GM18868 (cell line): ENCODE results near the gene STPG4.

ENCODE experiments used
- ATAC-seq: cut with Tn5 transposase; IDR thresholded peaks from one replicate; pipeline ENCODE4 v1.9.1; 2021; ENCODE audit warnings: mild to moderate bottlenecking, moderate library complexity; ENCODE audit not compliant: unreplicated experiment

The STPG4 gene

DNA sequence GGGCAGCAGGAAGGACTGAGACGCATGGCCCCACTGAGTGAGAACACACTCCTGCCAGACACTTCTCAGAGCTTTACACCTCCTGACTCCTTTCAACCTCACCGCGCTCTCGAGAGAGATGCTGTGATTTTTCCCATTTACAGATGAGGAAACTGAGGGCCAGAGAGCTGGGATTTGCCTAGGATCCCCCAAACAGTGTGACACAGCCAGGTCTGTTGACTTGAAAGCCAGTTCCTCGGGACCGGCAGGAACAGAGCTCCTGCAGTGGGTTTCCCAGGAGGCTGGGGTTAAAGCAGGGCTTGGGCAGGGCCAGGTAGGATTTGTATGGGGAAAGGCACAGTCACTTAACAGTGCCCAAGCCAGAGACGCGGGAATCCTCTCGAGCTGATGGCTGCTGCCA is 81.9 kb downstream of the STPG4 start:
- ATAC-seq, result no peak

DNA sequence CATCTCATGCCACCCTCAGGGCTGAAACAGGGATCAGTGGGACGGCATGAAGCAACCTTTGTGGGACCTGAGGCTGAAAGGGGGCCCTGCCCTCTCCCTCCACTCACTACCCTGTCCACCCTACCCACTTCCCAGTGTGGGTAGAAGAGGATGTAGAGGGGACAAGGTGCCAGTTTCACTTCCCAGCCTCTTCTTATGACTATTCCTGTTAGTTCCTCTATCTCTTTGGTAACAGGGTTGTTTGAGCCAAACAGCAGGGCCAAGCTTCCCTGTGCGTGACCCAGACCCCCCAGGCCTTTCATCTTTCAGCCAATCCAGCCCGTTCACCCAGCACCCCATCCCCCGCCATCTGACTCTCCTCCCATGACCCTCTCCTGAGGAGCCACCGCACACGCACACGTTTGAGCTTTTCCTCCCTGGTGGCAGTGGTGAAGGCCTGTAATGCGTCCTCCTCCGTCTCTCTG is 82.3 kb downstream of the STPG4 start:
- no peak for ATAC-seq

DNA sequence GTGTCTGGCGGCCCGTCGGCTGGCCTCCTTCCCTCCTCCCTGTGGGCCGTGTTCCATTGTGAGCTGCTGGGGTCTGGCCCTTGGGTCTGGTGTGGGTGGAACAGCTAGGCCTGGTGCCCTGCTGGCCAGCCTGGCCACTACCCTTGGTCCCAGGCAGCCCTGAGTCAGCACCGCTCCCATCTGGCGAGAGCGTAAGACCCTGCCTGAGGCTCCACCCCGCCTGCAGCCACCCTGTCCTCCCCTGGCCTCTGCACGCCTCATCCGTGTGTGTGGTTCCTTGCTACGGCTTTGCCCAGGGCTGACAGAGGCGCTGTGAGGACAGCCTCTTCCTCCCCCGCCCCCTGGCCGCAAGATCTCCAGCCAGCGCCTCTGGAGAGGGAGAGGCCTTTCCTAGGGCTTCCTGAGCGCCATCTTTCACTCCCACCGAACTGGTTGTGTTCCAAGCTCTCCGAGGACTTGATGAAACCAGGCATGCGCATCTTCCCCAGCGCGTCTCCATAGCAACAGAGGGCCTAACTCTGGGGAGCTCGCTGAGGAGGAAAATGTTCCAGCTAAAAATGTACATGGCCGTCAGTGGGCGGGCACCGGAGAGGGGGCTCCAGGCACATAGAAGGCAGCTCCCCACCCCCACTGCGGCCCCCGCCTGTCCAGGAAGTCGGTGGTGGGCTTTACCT is 83.0 kb downstream of the STPG4 start:
- ATAC-seq, result no peak

DNA sequence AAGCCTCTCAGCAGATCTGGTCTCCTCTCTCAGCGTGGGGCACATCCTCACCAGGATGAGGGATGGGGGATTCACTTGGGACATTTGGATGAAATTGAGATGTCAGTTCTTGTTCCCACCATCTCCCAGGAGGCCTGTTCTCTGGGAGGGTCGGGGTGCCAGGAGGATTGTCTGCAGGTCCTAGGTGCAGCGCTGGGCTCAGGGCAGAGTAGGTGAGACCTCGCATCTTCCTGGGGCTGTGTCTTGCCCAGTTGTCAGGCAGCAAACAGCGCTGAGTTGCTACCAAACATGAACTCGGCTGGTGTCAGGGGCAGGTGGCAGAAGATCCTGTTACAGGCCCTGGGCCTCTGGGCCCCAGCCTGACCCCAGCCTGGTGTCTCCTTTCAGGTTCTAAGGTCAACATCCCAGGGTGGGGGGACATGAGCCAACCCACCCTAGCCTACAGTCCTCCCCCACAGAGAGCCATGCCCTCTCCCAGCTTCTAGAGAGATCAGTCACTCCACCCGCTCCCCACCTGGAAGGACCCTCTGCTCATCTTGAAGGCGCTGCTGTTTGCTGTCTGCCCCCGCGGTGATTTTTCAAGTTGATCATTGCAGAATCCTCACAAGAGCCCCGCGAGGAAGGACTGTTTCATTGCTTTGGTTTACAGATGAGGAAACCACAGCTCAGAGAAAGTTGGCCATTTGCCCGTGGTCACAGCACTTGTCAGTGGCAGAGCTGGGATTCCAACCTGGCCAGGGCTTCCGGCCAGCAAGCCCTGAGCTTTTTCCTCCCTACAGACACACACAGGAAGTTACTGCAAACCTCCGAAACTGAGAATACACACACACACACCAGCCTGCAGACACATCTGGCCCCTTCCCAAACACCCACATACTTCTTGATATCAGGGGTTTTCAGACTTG is 83.9 kb downstream of the STPG4 start:
- peak; percentile 86 for ATAC-seq

DNA sequence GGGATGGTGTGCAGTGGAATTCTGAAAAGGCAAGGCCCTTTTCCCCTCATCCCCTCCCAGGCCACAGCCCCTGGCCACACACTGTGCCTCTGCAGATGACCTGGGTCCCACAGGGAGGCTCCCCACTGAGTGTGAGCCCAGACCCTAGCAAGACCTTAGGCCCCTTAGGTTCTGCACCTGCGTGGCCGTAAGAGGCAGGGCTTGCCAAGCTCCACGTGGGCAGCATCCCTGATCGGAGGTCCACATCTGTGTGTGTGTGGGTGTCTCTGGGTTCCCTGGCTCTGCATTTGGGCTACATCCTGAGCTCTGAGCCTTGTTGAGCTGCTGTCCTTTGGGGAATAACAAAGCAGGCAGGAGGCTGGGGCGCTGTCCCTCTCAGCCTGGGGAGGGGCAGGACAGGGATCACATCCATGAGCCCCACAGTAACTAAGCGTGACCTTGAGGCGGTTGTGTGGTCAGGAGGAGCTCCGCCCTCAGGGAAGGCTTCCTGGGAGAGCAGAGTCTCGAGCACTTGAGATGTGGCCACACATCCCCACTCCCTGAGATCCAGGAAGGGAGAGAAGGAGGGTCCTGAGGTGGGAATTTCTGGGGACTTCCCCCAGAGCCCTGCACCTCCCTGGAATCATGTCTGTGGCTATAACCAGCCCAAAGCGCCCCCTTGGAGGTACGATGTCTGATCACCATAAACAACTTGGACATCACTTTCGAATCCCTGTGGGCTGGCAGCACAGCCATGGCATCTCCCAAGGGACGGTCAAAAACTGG is 84.8 kb downstream of the STPG4 start:
- ATAC-seq, result no peak

DNA sequence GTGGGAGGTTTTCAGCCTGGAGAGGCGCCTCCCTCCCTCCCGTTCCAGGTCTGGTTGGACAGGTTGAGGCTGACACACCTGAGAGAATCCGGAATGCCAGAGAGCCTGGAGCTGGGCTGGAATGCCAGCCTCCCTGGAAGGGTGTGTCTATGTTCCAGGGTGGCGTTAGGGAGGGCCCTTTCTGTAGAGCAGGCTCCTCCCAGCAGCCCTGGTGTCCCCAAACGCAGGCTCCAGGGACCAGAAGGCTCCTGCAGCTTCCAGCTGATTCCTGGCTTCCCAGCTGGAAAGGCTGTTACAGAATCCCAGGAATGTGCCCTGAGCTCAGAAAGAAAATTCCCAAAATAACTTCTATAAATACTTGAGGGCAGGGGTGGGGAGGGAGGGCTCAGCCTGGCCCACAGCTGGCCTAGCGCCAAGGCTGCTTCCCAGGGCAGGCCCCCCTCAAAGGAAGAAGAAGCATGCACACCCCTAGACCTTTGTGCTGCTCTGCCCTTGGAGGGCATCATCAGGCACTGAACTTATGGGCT is 85.4 kb downstream of the STPG4 start:
- ATAC-seq, result no peak

DNA sequence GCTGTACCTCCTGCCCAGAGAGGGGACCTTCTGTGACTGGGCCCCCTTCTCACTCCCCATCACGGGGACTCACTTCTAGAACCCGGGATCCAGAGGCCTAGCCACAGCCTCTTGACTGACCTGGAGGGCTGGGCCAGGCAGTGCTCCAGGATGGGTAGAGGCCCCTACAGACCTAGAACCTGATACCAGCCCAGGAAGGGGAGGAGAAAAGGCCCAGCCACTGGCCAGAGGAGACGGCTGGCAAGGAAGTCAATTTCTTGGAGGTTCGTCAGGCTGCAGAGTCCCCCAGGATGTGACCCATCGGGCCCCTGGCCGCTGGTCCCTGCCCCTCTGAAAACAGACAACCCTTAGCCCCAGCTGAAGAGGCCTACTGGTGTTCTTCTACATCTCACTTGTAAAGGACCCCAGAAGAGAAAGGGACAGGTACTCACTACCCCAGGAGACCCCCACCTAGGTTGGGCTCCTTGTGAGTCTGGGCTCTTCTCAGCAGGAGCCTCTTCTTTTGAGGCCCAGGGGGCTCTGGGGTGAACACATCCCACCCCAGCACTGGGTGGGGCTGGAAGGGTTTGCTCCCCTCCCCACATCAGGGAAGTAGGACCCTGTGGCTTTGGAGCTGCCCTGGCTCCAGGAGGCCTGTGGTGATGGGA is 86.0 kb downstream of the STPG4 start:
- no peak for ATAC-seq

DNA sequence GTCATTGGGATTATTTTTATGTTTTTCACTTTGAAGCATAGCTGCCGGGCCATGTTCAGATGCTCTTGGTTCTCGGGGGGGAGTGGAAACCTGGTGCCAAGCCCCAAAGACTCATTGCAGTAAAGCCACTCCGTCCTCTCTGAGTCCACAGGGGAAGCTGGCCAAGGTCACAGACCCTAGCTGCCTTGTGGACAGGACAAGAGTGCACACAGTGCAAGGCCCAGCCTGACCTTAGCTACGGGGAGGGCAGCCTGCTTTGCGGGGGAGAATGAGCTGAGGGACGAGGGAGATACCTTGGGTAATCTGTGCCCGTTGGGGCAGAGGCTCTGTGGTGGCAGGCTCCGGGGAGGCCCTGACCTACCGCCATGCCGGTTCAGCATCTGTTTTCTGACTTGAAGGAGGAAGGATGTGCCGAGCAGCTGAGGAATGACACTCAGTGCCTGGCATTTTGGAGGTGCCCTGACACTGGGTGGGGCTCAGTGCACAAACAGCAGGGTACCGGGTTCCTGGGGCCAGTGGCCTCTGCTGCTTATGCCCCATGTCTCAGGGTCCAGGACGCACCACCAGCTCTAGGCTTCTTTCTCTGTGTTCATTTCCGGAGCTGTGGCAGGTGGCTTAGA is 87.2 kb downstream of the STPG4 start:
- no peak for ATAC-seq

DNA sequence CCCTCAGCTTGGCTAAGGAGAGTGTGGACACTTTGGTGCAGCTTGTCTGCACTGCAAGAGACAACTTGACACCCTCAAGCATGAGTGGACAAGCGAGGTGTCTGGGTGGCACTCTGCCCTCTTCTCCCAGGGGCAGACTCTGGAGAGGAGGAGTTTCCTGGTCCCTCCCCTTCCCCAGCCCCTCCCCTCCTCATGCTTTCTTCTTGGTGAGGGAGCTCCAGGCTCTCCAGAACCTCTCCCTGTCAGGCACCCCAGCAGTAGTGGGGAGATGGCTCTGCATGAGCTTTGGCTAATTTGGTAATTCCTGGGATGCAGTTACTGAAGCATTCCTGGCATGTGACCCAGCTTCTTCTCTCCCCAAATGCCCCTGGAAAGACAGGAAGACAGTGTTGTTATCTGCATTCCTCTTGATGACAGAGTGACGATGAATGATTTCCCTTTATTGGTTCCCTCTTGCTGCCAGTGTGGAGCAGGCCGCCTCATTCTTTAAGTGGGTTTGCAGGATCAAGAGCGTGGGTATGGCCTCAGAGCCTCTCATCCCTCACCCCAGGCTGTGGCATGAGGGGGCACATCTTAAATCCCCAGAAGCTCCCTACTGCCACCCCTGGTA is 89.2 kb downstream of the STPG4 start:
- ATAC-seq, result no peak

DNA sequence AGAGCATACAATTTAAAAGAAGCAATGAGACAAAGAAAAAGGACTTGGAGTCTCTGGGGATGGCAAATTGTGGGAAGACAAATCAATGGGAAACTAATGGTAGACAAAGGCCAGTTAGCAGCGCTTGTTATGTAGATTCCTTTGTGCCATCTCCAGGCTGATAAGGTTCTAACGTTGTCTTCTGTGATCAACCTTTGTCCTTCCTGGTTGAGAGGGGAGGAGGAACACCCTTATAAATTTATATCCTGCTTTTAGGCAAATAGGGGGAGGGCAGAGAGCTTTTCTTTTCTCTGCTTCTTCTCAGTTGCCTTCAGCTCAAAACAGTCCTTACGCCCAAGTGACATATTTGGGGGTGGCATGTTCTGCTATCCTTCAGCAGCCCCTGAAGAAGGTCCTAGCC is 89.8 kb downstream of the STPG4 start:
- ATAC-seq, result no peak

DNA sequence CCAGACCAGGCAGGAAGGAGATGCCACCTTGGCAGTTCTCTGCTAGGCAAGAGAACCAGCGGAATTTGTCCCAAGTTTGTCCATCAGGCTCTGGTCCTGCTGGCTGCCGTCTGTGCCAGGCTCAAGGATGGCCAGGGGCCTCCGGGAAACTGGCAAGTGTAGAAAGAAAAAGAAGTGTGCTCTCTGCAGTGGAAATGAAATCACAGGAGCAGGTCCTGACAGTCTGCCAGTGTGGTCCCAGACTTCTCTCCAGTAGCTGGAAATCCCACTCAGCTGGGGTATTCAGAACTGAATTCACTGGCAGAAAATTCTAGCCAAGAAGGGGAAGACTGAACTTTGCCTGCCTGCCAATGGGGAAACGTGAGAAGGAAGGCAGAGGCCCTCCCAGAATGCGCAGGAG is 91.0 kb downstream of the STPG4 start:
- ATAC-seq, result no peak

DNA sequence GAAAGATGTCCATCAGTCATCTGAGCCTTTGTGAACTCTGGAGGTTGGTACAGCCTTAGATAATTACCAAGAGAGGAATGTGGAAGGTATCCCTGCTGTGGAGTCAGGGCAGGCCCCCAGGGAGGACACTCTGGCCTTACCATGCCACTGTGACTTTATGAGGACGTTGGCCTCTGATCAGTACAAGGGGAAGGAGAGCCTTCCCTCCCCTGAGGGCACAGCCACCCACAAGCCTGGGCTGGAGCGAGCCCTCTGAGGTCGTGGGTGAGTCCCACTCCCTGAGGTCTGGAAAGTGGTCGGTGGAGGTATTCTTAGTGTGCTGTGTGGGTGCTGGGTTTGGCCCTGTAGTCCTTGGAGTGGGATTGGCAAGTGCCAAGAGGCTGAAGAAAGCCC is 91.6 kb downstream of the STPG4 start:
- ATAC-seq, result no peak

DNA sequence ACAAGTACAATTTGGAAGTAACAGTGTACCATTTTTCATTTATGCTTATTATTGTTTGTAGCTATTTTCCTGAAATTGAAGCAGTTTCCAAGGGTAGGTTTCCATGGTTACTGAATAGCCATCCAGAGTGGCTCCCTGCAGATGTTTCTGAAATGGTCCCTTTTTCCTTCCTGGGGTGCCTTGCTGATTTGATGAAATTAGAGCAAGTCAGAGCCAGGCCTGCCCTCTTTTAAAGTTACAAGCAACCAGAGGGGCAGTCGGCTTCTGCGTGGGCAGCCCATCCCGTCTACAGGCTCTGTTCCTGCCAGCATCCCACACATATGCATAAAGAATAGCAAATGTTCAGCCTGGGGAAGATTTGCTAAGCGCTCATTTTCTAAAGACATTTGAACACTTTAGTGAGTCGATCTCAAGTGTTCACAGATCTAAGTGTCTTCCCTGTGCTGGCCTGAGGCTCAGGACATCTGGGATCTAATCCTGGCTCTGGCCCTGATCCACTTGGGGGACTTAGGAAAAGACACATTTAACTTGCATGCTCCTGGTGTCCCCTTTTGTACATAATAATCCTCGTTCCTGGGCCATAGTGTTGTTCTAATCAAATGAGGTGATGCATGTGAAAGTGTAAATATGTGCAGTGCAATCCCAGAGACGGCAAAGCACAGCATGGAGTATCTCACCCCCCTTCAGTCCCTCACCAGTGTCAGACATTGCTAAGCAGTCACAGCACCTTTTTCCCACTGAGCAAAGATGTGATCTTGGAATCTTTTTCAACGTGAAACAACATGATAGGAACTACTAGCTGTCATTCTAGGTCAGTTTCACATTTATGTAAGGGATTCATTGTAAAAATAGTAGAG is 92.2 kb downstream of the STPG4 start:
- ATAC-seq, result no peak

DNA sequence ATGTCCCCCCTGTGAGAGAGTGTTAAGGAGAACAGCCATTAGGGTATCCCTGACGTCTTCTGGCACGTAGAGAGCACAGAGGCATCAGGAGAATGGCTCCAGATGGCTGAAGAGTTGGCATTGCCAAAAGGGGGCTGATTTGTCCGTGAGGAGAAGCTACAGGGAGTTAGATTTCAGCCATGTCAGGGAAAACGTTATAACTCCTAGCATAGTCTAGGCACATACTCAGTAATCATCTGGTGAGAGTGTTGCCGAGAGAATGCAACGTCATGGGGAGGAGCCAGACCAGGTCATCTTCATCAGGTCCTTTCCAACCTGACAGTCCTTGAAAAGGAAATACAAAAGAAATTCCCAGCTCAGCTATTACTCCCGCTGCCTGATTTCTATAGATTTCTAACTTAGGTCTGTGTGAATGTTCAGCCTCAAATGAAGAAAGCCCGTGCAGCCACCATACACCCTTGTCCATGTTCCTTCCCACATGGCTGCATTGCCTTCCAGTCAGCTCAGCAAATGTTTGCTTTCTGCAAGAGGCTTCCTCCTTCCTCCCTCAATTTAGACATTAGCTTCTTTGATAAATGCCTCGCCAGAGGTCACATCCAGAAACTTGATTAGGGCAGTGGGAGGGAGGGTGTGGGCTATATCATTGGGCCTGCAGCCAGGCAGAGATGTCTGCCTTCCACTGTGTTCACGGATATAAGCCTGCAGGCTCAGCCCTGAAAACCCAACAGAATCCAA is 93.0 kb downstream of the STPG4 start:
- no peak for ATAC-seq

DNA sequence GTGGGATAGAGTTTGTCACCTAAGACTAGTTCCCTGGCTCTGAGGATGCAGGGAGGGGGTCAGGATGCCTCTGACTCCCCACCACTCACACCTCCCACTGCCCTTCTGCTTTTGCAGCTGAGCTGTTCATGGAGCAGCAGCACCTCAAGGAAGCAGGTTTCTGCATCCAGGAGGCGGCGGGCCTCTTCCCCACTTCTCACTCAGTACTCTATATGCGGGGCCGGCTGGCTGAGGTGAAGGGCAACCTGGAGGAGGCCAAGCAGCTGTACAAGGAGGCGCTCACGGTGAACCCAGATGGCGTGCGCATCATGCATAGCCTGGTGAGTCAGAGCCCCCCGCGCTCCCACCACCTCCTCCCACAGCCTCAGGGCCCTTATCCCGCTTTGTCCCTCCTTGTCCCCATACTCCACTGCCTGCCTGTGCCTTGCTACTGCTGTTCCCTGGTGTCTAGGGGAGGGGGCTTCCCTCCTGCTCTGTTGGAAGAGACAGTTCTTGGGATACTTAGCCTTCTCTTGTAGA is 94.4 kb downstream of the STPG4 start:
- no peak for ATAC-seq

DNA sequence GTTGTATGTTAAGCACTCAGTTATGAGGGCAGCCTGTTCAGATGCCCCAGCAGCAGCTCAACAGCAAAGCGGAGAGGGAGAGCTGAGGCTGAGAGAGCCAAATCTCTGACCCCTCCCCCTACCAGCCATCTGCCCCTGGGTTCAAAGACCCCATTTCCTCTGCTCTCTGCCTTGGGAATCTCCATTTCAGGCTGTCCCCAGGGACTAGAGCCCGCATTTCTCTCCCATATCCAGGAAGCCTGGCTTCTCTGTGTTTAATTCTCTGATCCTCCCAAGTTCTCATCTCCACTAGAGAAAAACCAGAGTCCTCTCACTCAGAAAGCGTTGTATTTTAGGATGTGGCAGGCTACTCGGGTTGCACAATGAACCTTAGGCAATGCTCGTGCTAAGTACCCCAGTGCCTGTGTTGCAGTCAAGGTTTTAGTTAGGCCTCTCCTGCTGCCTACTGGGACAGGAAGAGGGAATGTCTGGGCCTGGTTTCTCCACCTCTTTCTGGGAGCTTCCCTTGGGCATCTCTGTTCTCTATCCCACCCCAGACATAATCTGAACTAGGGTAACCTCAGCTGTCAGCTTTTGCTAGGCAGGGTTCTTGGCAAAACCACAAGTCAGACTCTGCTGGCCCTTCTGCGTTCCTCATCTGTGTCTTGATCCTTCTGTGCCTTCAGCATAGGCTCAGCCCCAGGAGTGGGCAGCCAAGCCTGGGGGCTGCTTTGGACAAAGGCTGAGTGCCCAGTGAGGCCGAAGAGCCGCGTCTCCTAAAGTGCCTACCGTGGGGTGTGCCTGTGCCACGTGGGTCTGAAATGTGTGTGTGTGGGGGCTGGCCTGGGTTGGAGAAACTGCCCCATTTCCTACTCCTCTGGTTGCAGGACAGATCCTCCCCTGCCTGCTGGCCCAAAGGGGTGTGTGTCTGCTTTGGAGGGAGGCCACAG is 96.8 kb downstream of the STPG4 start:
- peak; percentile 53 for ATAC-seq

DNA sequence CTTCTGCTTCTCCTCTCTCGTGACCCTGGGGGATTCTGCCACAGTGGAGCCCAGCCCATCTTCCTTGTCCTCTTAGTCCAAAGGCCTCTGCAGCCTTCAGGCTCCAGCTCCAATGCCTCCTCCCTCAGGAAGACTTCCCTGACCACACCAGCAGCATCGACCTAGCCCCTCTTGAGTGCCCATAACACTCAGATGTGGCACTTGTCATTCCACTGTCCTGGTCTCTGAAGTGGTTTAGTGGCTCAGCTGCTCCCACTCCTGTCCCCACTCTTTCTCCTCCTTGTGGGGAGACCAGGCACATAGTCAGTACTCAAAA is 97.5 kb downstream of the STPG4 start:
- ATAC-seq, result no peak
